ENCODE results near the gene IFI27L2. TPM values are rescaled to one million over a fixed set of nuclear protein-coding genes. Genes with fewer than 3 reads are reported as not detected.

The IFI27L2 gene
- total RNA-seq, 4 donors from 2014 or later = 26.5 to 91.1 (median 63.9) TPM

DNA sequence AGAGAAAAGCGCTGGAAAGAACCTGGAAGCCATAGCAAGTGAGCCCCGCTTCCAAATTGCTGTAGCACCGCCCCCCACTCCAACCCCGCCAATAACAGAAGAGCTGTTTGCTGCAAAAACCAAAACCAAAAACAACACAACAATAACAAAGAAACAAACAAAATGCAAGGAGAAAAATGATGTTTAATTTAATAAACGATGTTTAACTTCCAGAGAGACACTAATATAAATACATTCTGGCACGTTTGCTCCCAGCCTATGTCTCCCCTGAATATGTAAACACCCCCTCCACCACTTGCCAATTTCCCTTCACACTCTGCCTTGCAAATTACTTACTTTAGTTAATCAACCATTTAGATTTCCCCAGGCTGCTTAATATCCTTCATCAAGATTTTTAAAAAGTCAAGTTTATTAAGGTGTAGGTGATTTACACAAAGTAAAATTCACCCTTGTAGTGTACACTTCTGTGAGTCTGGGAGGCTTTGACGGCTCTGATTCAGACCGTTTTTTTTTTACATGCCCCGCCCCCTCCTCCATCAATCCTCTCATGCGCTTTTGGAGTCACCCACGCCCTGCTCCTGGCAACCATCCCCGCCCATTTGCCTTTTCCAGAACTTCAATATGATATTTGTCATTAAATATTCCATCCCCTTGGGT lies 482 bp upstream of the IFI27L2 start:
- peak overlapping the region; percentile 58 to 64 (median 64) for H3K4me3 ChIP-seq
- no peaks in the 10 kb centered on the region for H3K9me3 ChIP-seq
- no peaks in the 10 kb centered on the region for H3K36me3 ChIP-seq
- H3K27ac ChIP-seq = peak overlapping the region; percentile 74 to 82 (median 78)
- H3K4me1 ChIP-seq = peaks cover 0 to 14% (median 3%) of the 10 kb centered on the region in 4 donors
- DNase-seq = no peak
- TF ChIP-seq, protein P1, sequence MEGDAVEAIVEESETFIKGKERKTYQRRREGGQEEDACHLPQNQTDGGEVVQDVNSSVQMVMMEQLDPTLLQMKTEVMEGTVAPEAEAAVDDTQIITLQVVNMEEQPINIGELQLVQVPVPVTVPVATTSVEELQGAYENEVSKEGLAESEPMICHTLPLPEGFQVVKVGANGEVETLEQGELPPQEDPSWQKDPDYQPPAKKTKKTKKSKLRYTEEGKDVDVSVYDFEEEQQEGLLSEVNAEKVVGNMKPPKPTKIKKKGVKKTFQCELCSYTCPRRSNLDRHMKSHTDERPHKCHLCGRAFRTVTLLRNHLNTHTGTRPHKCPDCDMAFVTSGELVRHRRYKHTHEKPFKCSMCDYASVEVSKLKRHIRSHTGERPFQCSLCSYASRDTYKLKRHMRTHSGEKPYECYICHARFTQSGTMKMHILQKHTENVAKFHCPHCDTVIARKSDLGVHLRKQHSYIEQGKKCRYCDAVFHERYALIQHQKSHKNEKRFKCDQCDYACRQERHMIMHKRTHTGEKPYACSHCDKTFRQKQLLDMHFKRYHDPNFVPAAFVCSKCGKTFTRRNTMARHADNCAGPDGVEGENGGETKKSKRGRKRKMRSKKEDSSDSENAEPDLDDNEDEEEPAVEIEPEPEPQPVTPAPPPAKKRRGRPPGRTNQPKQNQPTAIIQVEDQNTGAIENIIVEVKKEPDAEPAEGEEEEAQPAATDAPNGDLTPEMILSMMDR (IDR thresholded peaks at IDR 0.05) = no peak
- no peak for TF ChIP-seq POLR2A (IDR thresholded peaks at IDR 0.05)
- no peaks in the 10 kb centered on the region for H3K27me3 ChIP-seq

DNA sequence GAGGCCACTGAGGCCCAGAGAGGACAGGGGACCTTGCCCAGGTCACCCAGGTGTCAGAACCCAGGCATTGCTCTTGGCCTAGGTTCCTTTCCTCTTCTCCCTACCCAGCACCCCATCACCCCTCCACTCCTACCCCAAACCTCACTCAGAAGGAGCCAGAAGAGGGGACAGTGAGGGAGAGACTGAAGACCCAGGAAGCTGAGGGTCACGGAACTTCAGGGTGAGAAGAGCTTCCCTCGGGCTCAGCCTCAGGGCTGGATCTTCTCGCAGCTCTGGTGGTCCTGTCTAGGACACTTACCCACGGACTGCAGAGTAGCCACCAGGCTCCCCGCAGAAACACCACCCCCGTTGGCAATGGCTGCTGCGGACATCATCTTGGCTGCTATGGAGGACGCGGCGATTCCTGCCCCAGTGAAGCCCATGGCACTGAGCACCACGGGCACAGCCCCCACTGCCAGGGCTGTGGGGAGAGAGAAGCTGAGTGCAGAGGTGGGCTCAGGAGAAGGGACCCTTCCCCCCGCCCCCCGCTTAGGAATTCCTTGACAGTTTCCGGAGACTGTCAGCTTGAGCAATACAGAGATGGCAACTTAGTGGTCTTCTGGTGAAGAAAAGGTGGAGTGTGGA lies 1.1 kb downstream of the IFI27L2 start:
- H3K27ac ChIP-seq = peak overlapping the region in 1 of 4 donors; percentile 74
- H3K4me3 ChIP-seq = no peak overlapping the region
- DNase-seq = no peak

DNA sequence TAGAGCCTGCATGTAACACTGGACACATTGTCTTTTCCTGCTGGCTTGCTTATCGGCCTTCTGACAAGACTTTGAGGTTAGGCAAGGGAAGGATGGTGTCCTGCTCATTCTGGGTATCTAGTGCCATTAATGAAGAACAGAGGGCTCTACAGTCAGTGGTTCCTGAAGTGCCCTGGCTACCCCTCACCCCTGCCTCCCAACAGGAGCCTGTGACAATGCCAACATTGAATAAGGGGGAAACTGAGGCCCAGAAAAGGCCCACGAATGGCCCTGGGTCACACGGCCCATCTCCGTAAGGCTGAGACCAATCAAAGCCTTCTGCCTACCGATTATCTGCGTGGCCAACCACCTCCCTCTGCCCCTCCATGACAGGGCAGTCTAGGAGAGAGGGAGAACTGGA lies 2.1 kb downstream of the IFI27L2 start:
- peak in 1 of 3 donors; percentile 22 for DNase-seq
- Histone ChIP-seq H3K27me3 (no peaks in the 10 kb centered on the region), H3K9me3 (no peaks in the 10 kb centered on the region), H3K4me1 (peaks cover 0 to 14% (median 3%) of the 10 kb centered on the region in 4 donors), H3K36me3 (no peaks in the 10 kb centered on the region), H3K27ac (no peak overlapping the region), H3K4me3 (no peak overlapping the region)
- TF ChIP-seq, protein P1 (IDR thresholded peaks at IDR 0.05) = no peak
- no peak for TF ChIP-seq POLR2A (IDR thresholded peaks at IDR 0.05)

More for the DNA sequence above, 1.1 kb downstream of the IFI27L2 start:
- Histone ChIP-seq H3K36me3 (no peaks in the 10 kb centered on the region), H3K9me3 (no peaks in the 10 kb centered on the region), H3K27me3 (no peaks in the 10 kb centered on the region), H3K4me1 (peaks cover 0 to 14% (median 3%) of the 10 kb centered on the region in 4 donors)
- TF ChIP-seq, protein P1 (IDR thresholded peaks at IDR 0.05) = no peak
- no peak for TF ChIP-seq POLR2A (IDR thresholded peaks at IDR 0.05)

DNA sequence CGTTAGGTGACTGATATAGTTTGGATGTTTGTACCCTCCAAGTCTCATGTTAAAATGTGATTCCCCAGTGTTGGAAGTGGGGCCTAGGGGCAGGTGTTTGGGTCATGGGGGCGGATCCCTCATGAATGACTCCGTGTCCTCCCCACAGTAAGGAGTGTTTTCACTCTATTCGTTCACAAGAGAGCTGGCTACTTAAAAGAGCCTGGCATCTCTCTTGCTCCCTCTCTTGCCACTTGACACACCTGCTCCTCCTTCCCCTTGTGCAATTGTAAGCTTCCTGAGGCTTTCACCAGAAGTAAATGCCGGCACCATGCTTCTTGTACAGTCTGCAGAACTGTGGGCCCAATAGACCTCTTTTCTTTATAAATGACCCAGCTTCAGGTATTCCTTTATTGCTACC lies 2.6 kb downstream of the IFI27L2 start:
- no peaks in the 10 kb centered on the region for H3K36me3 ChIP-seq
- no peak for DNase-seq

DNA sequence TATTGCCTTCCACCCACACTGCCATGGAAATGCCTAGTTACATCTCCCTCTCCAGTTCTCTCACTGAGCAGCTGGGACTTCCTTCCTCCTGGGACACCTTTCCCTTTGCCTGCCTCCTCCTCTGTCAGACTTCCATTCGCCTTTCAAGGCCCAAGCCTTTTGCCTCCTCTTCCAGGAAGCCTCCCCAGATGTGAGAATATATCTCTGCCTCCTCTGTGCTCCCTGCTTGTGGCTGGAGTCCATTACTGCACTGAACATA lies 3.1 kb downstream of the IFI27L2 start:
- TF ChIP-seq, protein P1 (IDR thresholded peaks at IDR 0.05) = no peak
- no peak for TF ChIP-seq POLR2A (IDR thresholded peaks at IDR 0.05)
- Histone ChIP-seq H3K27ac (no peak overlapping the region), H3K9me3 (no peaks in the 10 kb centered on the region), H3K27me3 (no peaks in the 10 kb centered on the region), H3K4me3 (no peak overlapping the region), H3K4me1 (peaks cover 0 to 14% (median 3%) of the 10 kb centered on the region in 4 donors), H3K36me3 (no peaks in the 10 kb centered on the region)
- DNase-seq = peak in 1 of 3 donors; percentile 29

More for the DNA sequence above, 2.6 kb downstream of the IFI27L2 start:
- no peaks in the 10 kb centered on the region for H3K27me3 ChIP-seq
- H3K27ac ChIP-seq = no peak overlapping the region
- H3K9me3 ChIP-seq = no peaks in the 10 kb centered on the region
- TF ChIP-seq, protein P1 (IDR thresholded peaks at IDR 0.05) = no peak
- no peak for TF ChIP-seq POLR2A (IDR thresholded peaks at IDR 0.05)
- peaks cover 0 to 14% (median 3%) of the 10 kb centered on the region in 4 donors for H3K4me1 ChIP-seq
- no peak overlapping the region for H3K4me3 ChIP-seq
